Cardiac fibroblast (primary cell): ENCODE results near the gene ULK1.
A peak's percentile ranks its signal among the peaks of the same experiment; 100 is the strongest.

Source experiments
- DNase-seq, 2 donors: peaks; one replicate each; pipeline versions ENCODE4 v3.0.0 to v3.0.0-alpha.2; 2010; ENCODE audit warnings: low read depth in 2 of 2
- H3K4me3 ChIP-seq, 2 donors: replicated peaks in 1 of 2; 1 replicate in 1 of 2; 2 replicates in 1 of 2; pipeline ENCODE4 v1.5.1; 2011; ENCODE audit warnings: low read depth in 2 of 2, low read length in 2 of 2, mild to moderate bottlenecking in 2 of 2, moderate library complexity in 1 of 2
- TF ChIP-seq, protein P1 (sequence below): IDR thresholded peaks from one replicate; pipeline ENCODE4 v1.5.1; 2011; ENCODE audit warnings: low read depth, mild to moderate bottlenecking, low read length, inconsistent platforms

ULK1 gene

GRCh38 chr12:131927110-131928079 lies 33.0 kb downstream of the ULK1 start:
- no peak for DNase-seq
- no peak overlapping the region for H3K4me3 ChIP-seq
- TF ChIP-seq, protein P1, sequence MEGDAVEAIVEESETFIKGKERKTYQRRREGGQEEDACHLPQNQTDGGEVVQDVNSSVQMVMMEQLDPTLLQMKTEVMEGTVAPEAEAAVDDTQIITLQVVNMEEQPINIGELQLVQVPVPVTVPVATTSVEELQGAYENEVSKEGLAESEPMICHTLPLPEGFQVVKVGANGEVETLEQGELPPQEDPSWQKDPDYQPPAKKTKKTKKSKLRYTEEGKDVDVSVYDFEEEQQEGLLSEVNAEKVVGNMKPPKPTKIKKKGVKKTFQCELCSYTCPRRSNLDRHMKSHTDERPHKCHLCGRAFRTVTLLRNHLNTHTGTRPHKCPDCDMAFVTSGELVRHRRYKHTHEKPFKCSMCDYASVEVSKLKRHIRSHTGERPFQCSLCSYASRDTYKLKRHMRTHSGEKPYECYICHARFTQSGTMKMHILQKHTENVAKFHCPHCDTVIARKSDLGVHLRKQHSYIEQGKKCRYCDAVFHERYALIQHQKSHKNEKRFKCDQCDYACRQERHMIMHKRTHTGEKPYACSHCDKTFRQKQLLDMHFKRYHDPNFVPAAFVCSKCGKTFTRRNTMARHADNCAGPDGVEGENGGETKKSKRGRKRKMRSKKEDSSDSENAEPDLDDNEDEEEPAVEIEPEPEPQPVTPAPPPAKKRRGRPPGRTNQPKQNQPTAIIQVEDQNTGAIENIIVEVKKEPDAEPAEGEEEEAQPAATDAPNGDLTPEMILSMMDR, result no peak

DNA sequence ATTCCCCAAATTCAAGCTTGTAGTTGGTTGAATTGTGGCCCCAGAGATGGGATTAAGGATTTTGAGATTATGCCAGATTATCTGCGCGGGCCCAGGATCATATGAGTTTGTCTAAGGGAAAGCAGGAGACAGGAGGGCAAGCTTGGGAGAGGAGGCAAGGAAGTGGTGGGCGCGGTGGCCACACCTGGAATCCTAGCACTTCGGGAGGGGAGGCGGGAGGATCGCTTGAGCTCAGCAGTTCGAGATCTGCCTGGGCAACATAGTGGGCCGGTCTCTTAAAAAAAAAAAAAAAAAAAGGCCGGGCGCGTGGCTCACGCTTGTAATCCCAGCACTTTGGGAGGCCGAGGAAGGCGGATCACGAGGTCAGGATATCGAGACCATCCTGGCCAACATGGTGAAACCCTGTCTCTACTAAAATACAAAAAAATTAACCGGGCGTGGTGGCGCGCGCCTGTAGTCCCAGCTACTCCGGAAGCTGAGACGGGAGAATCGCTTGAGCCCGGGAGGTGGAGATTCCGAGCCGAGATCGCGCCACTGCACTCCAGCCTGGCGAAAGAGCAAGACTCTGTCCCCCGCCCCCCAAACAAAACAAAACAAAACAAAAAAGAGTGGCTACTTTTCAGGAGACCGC lies 33.8 kb downstream of the ULK1 start:
- TF ChIP-seq, protein P1, result no peak
- peak; percentile 26 to 34 for DNase-seq
- H3K4me3 ChIP-seq, result peak overlapping the region; percentile 49 to 69

GRCh38 chr12:131928711-131929580 lies 34.5 kb downstream of the ULK1 start, which contains the start of gene PUS1:
TSS of gene PUS1 (plus strand) at chr12:131929276. CDS start at chr12:131929723, 447 bp downstream.
- TF ChIP-seq, protein P1, result no peak
- DNase-seq, result peak; percentile 96
- peak within 1 kb of the TSS; percentile 73 to 100 for H3K4me3 ChIP-seq

DNA sequence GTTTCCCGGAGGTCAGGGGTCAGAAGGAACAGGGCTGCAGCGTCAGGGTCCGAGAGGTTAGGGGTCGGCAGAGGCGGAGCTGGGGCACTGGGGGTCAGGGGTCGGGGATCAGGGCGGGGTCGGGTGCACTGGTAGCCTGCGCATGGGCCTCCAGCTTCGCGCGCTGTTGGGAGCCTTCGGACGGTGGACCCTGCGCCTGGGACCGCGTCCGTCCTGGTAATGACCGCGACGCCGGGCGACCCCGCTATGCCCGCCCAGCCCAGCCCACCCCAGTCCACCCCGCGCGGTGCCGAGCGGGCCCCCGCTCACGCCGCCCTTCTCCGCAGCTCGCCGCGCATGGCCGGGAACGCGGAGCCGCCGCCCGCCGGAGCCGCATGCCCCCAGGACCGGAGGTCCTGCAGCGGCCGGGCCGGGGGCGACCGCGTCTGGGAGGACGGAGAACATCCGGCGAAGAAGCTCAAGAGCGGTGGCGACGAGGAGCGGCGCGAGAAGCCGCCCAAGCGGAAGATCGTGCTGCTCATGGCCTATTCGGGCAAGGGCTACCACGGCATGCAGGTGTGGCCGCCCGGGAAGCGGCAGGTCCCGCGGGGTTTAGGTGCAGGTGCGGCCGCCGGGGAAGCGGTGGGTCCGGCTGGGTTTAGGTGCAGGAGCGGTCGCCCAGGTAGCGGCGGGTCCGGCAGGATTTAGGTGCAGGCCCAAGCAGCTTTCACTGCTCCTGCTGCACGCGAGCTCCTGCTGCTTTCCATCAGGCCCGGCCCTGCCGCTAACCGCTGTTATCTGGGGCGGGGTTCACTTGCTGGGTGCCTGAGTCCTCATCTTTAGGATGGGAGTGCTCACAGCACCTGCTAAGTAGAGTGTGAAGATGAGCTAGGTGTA lies 35.4 kb downstream of the ULK1 start:
- peak overlapping the region; percentile 73 to 100 for H3K4me3 ChIP-seq
- peak in 1 of 2 donors; percentile 21 for DNase-seq
- TF ChIP-seq, protein P1, result no peak

DNA sequence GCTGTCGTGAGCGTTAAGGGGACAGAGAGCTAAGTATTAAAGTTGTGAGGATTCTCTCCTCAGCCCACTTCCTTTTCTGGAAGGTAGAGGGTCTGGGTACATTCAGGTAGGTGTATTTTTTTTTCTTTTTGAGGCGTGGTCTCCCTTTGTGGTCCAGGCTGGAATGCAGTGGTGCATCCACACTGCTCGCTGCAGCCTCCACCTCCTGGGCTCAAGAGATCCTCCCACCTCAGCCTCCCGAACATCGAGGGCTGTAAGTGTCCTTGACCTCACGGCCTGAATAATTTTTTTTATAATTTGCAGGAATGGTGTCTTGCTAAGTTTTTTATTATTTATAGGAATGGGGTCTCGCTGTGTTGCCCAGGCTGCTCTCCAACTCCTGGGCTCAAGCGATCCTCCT lies 36.1 kb downstream of the ULK1 start:
- TF ChIP-seq, protein P1, result no peak
- peak overlapping the region; percentile 73 to 100 for H3K4me3 ChIP-seq
- no peak for DNase-seq
